SIG-M5 treated with dmso at 0.1 percent for 504 hours (cell line): ENCODE measurements around the gene HADHB.
"Not testable (repeated sequence)": the region's sequence is repeated elsewhere in the genome, so short reads cannot be mapped to it uniquely, and the experiment has no call there.

Experiments
- DNase-seq: peaks from one replicate; lab custom pipeline; 2025; ENCODE audit not compliant: unreplicated experiment; lab: John Stamatoyannopoulos, UW

Gene HADHB

GRCh38 chr2:26290001-26290400, 45.3 kb downstream of the HADHB start:
- DNase-seq: no peak

- DNase-seq: no peak
Measured at GRCh38 chr2:26292646-26293045, 47.9 kb downstream of the HADHB start.

- DNase-seq: no peak
Measured at GRCh38 chr2:26295511-26295910, 50.8 kb downstream of the HADHB start.

- no peak for DNase-seq
Measured at GRCh38 chr2:26297061-26297460, 52.3 kb downstream of the HADHB start.

- no peak for DNase-seq
Measured at GRCh38 chr2:26298286-26298637, 53.5 kb downstream of the HADHB start.

- no peak for DNase-seq
Measured at GRCh38 chr2:26298638-26299393, 54.1 kb downstream of the HADHB start.

GRCh38 chr2:26299471-26300101, 54.8 kb downstream of the HADHB start:
- DNase-seq: peak; percentile 43

- DNase-seq: no peak
Measured at GRCh38 chr2:26300234-26300925, 55.6 kb downstream of the HADHB start.

GRCh38 chr2:26302846-26303245, 58.1 kb downstream of the HADHB start:
- no peak for DNase-seq

GRCh38 chr2:26305094-26305493, 60.4 kb downstream of the HADHB start:
- not testable (repeated sequence) for DNase-seq

GRCh38 chr2:26305540-26305939, 60.8 kb downstream of the HADHB start:
- no peak for DNase-seq

- no peak for DNase-seq
Measured at GRCh38 chr2:26309921-26310320, 65.2 kb downstream of the HADHB start.

- no peak for DNase-seq
Measured at GRCh38 chr2:26312471-26312870, 67.7 kb downstream of the HADHB start.

GRCh38 chr2:26313446-26313845, 68.7 kb downstream of the HADHB start:
- DNase-seq: no peak

- no peak for DNase-seq
Measured at GRCh38 chr2:26314243-26314642, 69.5 kb downstream of the HADHB start.

GRCh38 chr2:26316041-26316440, 71.3 kb downstream of the HADHB start:
- no peak for DNase-seq

- no peak for DNase-seq
Measured at GRCh38 chr2:26316845-26317244, 72.1 kb downstream of the HADHB start.

GRCh38 chr2:26317377-26318105, 72.8 kb downstream of the HADHB start:
- DNase-seq: no peak

- no peak for DNase-seq
Measured at GRCh38 chr2:26318950-26319349, 74.2 kb downstream of the HADHB start.

GRCh38 chr2:26324479-26324878, 79.7 kb downstream of the HADHB start:
- DNase-seq: not testable (repeated sequence)

- no peak for DNase-seq
Measured at GRCh38 chr2:26324903-26325302, 80.2 kb downstream of the HADHB start.

- no peak for DNase-seq
Measured at GRCh38 chr2:26325851-26326250, 81.1 kb downstream of the HADHB start.
